Measurements from ENCODE around the gene KCNIP4. TPM values are rescaled to one million over a fixed set of nuclear protein-coding genes. Genes with fewer than 3 reads are reported as not detected.

KCNIP4 gene
- total and polyA plus RNA-seq, 10 of the 15 experiments (the other 5 are each of a cell fraction or from before 2014, with no cell fraction given): 0.03 to 0.23 (median 0.13) TPM; not detected in 7

- no peak for TF ChIP-seq ELK1 (IDR thresholded peaks at IDR 0.05; ENCODE audit: low read depth, low read length)
Measured at GRCh38 chr4:21749924-21750323, 198.6 kb downstream of the KCNIP4 start (continued).

- H2AFZ ChIP-seq (ENCODE audit: control insufficient read depth, low read depth, low read length): no peak overlapping the region
- H4K20me1 ChIP-seq (ENCODE audit: control insufficient read depth, insufficient read depth): no peaks in the 10 kb centered on the region
- CTCF ChIA-PET: interaction anchor here (1.0 kb wide), 1 partner anchor 18 kb away, joined by 4 read pairs; no protein-coding TSS in a partner anchor
- H3K4me2 ChIP-seq (ENCODE audit: control insufficient read depth, insufficient read depth): no peak overlapping the region
- H3K27ac ChIP-seq (ENCODE audit: control insufficient read depth, insufficient read depth): no peak overlapping the region
- RAD21 ChIA-PET (ENCODE audit: unreplicated experiment): no interaction called here
- no peak for DNase-seq (ENCODE audit: low read depth, low spot score)
- H3K4me1 ChIP-seq (ENCODE audit: control insufficient read depth, insufficient read depth, low read length): no peaks in the 10 kb centered on the region
- no peaks in the 10 kb centered on the region for H3K9me3 ChIP-seq (replicated peaks; ENCODE audit: control insufficient read depth, insufficient read depth, low read length)
- BruUV-seq (replicated peaks): no TSS peak
- in situ Hi-C loops (cut with MboI): no loop called here
- H3K36me3 ChIP-seq (ENCODE audit: control insufficient read depth in 2 of 2, insufficient read depth in 2 of 2, low read length in 1 of 2): no peaks in the 10 kb centered on the region
- H3K79me2 ChIP-seq (ENCODE audit: control insufficient read depth, insufficient read depth, low read length): no peaks in the 10 kb centered on the region
- H3K9ac ChIP-seq (ENCODE audit: control insufficient read depth, insufficient read depth, low read length): no peak overlapping the region
- no peaks in the 10 kb centered on the region for H3K27me3 ChIP-seq (replicated peaks in 1 of 2; ENCODE audit: control insufficient read depth in 2 of 2, insufficient read depth in 2 of 2, low read length in 1 of 2)
- FAIRE-seq: no peak
- POLR2A ChIA-PET: no interaction called here
- ATAC-seq: no peak
- intact Hi-C loops (cut with micrococcal nuclease; ENCODE audit: unreplicated experiment): no loop called here
- SMC1A ChIA-PET (ENCODE audit: uncharacterized antibody, unreplicated experiment): no interaction called here
- H3K4me3 ChIP-seq: no peak overlapping the region
- WGBS (ENCODE audit: insufficient coverage, insufficient replicate concordance, low lambda C conversion rate, missing lambda C conversion rate): 17% methylated on average over 4 of the region's 4 CpGs
- TF ChIP-seq, protein P1, sequence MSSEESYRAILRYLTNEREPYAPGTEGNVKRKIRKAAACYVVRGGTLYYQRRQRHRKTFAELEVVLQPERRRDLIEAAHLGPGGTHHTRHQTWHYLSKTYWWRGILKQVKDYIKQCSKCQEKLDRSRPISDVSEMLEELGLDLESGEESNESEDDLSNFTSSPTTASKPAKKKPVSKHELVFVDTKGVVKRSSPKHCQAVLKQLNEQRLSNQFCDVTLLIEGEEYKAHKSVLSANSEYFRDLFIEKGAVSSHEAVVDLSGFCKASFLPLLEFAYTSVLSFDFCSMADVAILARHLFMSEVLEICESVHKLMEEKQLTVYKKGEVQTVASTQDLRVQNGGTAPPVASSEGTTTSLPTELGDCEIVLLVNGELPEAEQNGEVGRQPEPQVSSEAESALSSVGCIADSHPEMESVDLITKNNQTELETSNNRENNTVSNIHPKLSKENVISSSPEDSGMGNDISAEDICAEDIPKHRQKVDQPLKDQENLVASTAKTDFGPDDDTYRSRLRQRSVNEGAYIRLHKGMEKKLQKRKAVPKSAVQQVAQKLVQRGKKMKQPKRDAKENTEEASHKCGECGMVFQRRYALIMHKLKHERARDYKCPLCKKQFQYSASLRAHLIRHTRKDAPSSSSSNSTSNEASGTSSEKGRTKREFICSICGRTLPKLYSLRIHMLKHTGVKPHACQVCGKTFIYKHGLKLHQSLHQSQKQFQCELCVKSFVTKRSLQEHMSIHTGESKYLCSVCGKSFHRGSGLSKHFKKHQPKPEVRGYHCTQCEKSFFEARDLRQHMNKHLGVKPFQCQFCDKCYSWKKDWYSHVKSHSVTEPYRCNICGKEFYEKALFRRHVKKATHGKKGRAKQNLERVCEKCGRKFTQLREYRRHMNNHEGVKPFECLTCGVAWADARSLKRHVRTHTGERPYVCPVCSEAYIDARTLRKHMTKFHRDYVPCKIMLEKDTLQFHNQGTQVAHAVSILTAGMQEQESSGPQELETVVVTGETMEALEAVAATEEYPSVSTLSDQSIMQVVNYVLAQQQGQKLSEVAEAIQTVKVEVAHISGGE (CRISPR knock-in tag; IDR thresholded peaks at IDR 0.05): no peak
- TF ChIP-seq SIX5 (IDR thresholded peaks at IDR 0.05; ENCODE audit: low read depth, low read length, severe bottlenecking) (no peak), EZH2 (IDR thresholded peaks at IDR 0.05; ENCODE audit: borderline replicate concordance, control insufficient read depth, low read depth, low read length) (no peak), PKNOX1 (IDR thresholded peaks at IDR 0.05) (no peak), LARP7 (IDR thresholded peaks at IDR 0.05) (no peak), TCF7 (IDR thresholded peaks at IDR 0.05; ENCODE audit: borderline replicate concordance) (no peak), SIN3A (IDR thresholded peaks at IDR 0.05; ENCODE audit: low read depth, low read length) (no peak), CTCF (IDR thresholded peaks at IDR 0.05 in 2 of 3, conservative IDR thresholded peaks at IDR 0.05 in 1 of 3; ENCODE audit: control insufficient read depth in 2 of 3, extremely low read depth in 1 of 3, insufficient read depth in 1 of 3, low read depth in 3 of 3, low read length in 3 of 3) (no peak), HDGF (IDR thresholded peaks at IDR 0.05) (no peak), EP300 (IDR thresholded peaks at IDR 0.05; ENCODE audit: borderline replicate concordance in 1 of 2, control insufficient read depth in 1 of 2, low read depth in 2 of 2, low read length in 2 of 2) (no peak), JUNB (IDR thresholded peaks at IDR 0.05) (no peak), RBBP5 (conservative IDR thresholded peaks at IDR 0.05) (no peak), PAX8 (IDR thresholded peaks at IDR 0.05) (no peak), SREBF1 (IDR thresholded peaks at IDR 0.05; ENCODE audit: low read length) (no peak), STAT3 (IDR thresholded peaks at IDR 0.05; ENCODE audit: low read depth, low read length) (no peak), TCF12 (IDR thresholded peaks at IDR 0.05; ENCODE audit: low read depth, low read length) (no peak)
Measured at GRCh38 chr4:21749412-21749811, 199.2 kb downstream of the KCNIP4 start.

Measured in GM12878 (cell line).